ENCODE results near the gene SMDT1. TPM values are rescaled to one million over a fixed set of nuclear protein-coding genes. Genes with fewer than 3 reads are reported as not detected.

Gene SMDT1
- total and polyA plus RNA-seq, 9 of the 15 experiments (the other 6 are each of a cell fraction or from before 2014, with no cell fraction given): 7.9 to 65.2 (median 14.3) TPM

DNA sequence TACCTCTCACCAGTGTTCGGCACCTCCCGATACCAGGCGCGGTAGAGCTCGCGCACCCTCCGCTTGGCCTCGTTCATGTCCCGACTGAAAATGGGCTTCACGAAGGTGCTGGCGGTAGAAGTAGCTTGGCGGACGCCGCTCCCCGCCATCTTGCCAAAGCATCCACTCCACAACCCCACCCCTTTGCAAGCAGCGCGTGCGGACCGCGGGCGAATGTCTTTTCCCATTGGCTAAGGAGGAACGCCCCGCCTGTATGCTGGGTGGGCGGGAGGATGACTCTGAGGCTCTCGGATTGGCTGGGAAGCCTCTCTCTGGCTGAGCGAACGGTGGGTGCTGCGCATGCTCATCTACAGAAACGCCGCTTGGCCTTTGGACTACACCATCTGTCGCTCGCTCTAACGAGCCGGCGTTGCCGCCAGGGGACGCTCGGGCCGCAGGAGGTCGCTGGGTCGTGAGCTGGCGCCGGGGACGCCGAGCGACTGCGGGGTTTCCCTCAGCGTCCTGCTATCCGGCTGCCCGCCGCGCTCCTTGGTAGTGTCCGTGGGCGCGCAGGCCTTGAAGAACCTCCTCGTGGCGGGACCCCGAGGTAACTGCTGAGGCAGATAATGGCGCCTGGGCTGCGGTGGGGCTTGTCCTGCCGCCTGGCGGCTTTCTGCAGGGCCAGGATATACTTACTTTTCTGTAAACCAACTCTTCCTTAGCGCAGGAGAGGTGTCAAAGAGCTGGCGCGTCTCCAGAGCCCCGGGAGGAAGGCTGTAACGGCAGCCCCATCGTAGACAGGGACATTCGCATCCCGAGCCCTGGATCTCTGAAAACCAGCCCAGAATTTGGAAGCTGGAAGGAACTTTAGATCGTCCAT, 11.3 kb downstream of the SMDT1 start, which contains the start of gene NDUFA6 (continued):
- TF ChIP-seq HDAC1 (IDR thresholded peaks at IDR 0.05) (no peak), ZNF184 (CRISPR knock-in tag; IDR thresholded peaks at IDR 0.05) (no peak), ZFX (CRISPR knock-in tag; IDR thresholded peaks at IDR 0.05) (peak; percentile 98), GTF2F1 (IDR thresholded peaks at IDR 0.05; ENCODE audit: low read depth, low read length) (peak; percentile 70; the same call in 1 of the 2 replicates), C11orf30 (IDR thresholded peaks at IDR 0.05; ENCODE audit: low read depth) (peak; percentile 41; the same call in 1 of the 2 replicates), POLR2G (IDR thresholded peaks at IDR 0.05; ENCODE audit: low read depth, low read length) (peak; percentile 98), ELF2 (CRISPR knock-in tag; IDR thresholded peaks at IDR 0.05) (0 out of 2 replicates have a peak, but pooled peaks have one; percentile 23), NR3C1 (CRISPR knock-in tag; IDR thresholded peaks at IDR 0.05) (peak; percentile 83; the same call in 1 of the 2 replicates), HMGN3 (IDR thresholded peaks at IDR 0.05; ENCODE audit: borderline replicate concordance, extremely low read depth, insufficient read length, low read depth, low read length) (peak; percentile 22), NCOA2 (IDR thresholded peaks at IDR 0.05; ENCODE audit: partially characterized antibody in 2 of 2) (no peak), CXXC5 (CRISPR knock-in tag; IDR thresholded peaks at IDR 0.05) (peak; percentile 72), RBM22 (IDR thresholded peaks at IDR 0.05; ENCODE audit: low read depth, low read length, poor library complexity, severe bottlenecking) (peak; percentile 28), MBD2 (IDR thresholded peaks at IDR 0.05; ENCODE audit: borderline replicate concordance, low read depth) (peak; percentile 43), ZC3H8 (IDR thresholded peaks at IDR 0.05) (no peak), ZFP1 (CRISPR knock-in tag; IDR thresholded peaks at IDR 0.05) (no peak), NONO (IDR thresholded peaks at IDR 0.05; ENCODE audit: low read depth in 2 of 2, low read length in 1 of 2) (peak in 1 of 2 experiments; percentile 73; a peak in 1 of 4 replicates)
- TF ChIP-seq, protein P1, sequence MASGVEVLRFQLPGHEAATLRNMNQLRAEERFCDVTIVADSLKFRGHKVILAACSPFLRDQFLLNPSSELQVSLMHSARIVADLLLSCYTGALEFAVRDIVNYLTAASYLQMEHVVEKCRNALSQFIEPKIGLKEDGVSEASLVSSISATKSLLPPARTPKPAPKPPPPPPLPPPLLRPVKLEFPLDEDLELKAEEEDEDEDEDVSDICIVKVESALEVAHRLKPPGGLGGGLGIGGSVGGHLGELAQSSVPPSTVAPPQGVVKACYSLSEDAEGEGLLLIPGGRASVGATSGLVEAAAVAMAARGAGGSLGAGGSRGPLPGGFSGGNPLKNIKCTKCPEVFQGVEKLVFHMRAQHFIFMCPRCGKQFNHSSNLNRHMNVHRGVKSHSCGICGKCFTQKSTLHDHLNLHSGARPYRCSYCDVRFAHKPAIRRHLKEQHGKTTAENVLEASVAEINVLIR (CRISPR knock-in tag; IDR thresholded peaks at IDR 0.05): no peak
- TF ChIP-seq, protein P2, sequence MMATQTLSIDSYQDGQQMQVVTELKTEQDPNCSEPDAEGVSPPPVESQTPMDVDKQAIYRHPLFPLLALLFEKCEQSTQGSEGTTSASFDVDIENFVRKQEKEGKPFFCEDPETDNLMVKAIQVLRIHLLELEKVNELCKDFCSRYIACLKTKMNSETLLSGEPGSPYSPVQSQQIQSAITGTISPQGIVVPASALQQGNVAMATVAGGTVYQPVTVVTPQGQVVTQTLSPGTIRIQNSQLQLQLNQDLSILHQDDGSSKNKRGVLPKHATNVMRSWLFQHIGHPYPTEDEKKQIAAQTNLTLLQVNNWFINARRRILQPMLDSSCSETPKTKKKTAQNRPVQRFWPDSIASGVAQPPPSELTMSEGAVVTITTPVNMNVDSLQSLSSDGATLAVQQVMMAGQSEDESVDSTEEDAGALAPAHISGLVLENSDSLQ (IDR thresholded peaks at IDR 0.05): peak; percentile 72
- TF ChIP-seq, protein P3, sequence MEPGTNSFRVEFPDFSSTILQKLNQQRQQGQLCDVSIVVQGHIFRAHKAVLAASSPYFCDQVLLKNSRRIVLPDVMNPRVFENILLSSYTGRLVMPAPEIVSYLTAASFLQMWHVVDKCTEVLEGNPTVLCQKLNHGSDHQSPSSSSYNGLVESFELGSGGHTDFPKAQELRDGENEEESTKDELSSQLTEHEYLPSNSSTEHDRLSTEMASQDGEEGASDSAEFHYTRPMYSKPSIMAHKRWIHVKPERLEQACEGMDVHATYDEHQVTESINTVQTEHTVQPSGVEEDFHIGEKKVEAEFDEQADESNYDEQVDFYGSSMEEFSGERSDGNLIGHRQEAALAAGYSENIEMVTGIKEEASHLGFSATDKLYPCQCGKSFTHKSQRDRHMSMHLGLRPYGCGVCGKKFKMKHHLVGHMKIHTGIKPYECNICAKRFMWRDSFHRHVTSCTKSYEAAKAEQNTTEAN (CRISPR knock-in tag; IDR thresholded peaks at IDR 0.05): 0 out of 2 replicates have a peak, but pooled peaks have one; percentile 16
- TF ChIP-seq, protein P4, sequence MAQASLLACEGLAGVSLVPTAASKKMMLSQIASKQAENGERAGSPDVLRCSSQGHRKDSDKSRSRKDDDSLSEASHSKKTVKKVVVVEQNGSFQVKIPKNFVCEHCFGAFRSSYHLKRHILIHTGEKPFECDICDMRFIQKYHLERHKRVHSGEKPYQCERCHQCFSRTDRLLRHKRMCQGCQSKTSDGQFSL (CRISPR knock-in tag; IDR thresholded peaks at IDR 0.05): peak; percentile 22; the same call in 1 of the 2 replicates
- TF ChIP-seq, protein P4 (tag; IDR thresholded peaks at IDR 0.05): no peak

Data from K562 (cell line).